Uterus (tissue), 4 donors: ENCODE measurements around the gene ARAP1. TPM values are rescaled to one million over a fixed set of nuclear protein-coding genes. Genes with fewer than 3 reads are reported as not detected.

ENCODE experiments used
- DNase-seq, 2 donors: peaks; one replicate each; pipeline ENCODE4 v3.0.0-alpha.2; 2019 to 2020
- H3K27ac ChIP-seq, 2 donors: fragments of 200-600 bp; sonication (generic); 1 replicate in 1 of 2; 2 replicates in 1 of 2; pipeline ENCODE4 v1.5.1; 2016 to 2018
- H3K27me3 ChIP-seq, 2 donors: fragments of 200-600 bp; sonication (generic); one replicate each; pipeline ENCODE4 v1.5.1; 2018 to 2019; ENCODE audit warnings: control low read depth in 1 of 2
- H3K36me3 ChIP-seq, 2 donors: fragments of 200-600 bp; sonication (generic); one replicate each; pipeline ENCODE4 v1.5.1; 2019; ENCODE audit warnings: control low read depth in 1 of 2
- H3K4me1 ChIP-seq, 2 donors: fragments of 200-600 bp; sonication (generic); one replicate each; pipeline ENCODE4 v1.5.1; 2018 to 2019; ENCODE audit warnings: control low read depth in 1 of 2
- H3K4me3 ChIP-seq, 2 donors: fragments of 200-600 bp; sonication (generic); 1 replicate in 1 of 2; 2 replicates in 1 of 2; pipeline ENCODE4 v1.5.1; 2018 to 2019; ENCODE audit warnings: mild to moderate bottlenecking in 1 of 2
- H3K9me3 ChIP-seq, 2 donors: fragments of 200-600 bp; sonication (generic); one replicate each; pipeline ENCODE4 v1.5.1; 2019; ENCODE audit warnings: control low read depth in 1 of 2
- POLR2A ChIP-seq, 2 donors: fragments of 450-650 bp; IDR thresholded peaks; one replicate each; pipeline ENCODE4 v1.6.1; 2016; ENCODE audit warnings: antibody characterized with exemption in 2 of 2, mild to moderate bottlenecking in 1 of 2, moderate library complexity in 1 of 2
- intact Hi-C: fragments of 100-400 bp; cut with DNase I; formaldehyde crosslinking; loops from one replicate; pipeline ENCODE4 v1.15.1; 2023; ENCODE audit warnings: low total_unique reads
- total RNA-seq, 4 donors: library from RNA; depleted of rRNA in 3 of 4; stranded (reverse); fragments of >200 nt in 3 of 4; gene quantifications; one replicate each; pipeline versions ENCODE4 v1.1.0 to v1.2.4, GENCODE V29; 2014 to 2023
- TF ChIP-seq, protein P1 (sequence below), 4 experiments: fragments of 200-600 bp in 2 of 4; fragments of 450-650 bp in 2 of 4; sonication (generic) in 2 of 4; IDR thresholded peaks; one replicate each; pipeline ENCODE4 v1.5.1; 2016 to 2019; ENCODE audit warnings: antibody characterized with exemption in 4 of 4, mild to moderate bottlenecking in 2 of 4, moderate library complexity in 1 of 4
- donor health status: DM: yes; HTN: yes; CAD: no.

ARAP1 gene
- total RNA-seq, 4 donors from 2014 or later = 21.3 to 222 (median 70.4) TPM

GRCh38 chr11:72735495-72736027 lies 16.6 kb downstream of the ARAP1 start:
- Histone ChIP-seq H3K9me3 (no peaks in the 10 kb centered on the region), H3K4me1 (no peaks in the 10 kb centered on the region), H3K27ac (peak overlapping the region; percentile 38 to 46), H3K27me3 (no peaks in the 10 kb centered on the region), H3K36me3 (no peaks in the 10 kb centered on the region), H3K4me3 (no peak overlapping the region)
- no peak for TF ChIP-seq POLR2A (IDR thresholded peaks at IDR 0.05)
- TF ChIP-seq, protein P1, sequence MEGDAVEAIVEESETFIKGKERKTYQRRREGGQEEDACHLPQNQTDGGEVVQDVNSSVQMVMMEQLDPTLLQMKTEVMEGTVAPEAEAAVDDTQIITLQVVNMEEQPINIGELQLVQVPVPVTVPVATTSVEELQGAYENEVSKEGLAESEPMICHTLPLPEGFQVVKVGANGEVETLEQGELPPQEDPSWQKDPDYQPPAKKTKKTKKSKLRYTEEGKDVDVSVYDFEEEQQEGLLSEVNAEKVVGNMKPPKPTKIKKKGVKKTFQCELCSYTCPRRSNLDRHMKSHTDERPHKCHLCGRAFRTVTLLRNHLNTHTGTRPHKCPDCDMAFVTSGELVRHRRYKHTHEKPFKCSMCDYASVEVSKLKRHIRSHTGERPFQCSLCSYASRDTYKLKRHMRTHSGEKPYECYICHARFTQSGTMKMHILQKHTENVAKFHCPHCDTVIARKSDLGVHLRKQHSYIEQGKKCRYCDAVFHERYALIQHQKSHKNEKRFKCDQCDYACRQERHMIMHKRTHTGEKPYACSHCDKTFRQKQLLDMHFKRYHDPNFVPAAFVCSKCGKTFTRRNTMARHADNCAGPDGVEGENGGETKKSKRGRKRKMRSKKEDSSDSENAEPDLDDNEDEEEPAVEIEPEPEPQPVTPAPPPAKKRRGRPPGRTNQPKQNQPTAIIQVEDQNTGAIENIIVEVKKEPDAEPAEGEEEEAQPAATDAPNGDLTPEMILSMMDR (IDR thresholded peaks at IDR 0.05) = no peak
- intact Hi-C loops = no loop called here
- peak in 1 of 2 donors; percentile 73 for DNase-seq

GRCh38 chr11:72732329-72732728 lies 19.9 kb downstream of the ARAP1 start:
- Histone ChIP-seq H3K4me3 (no peak overlapping the region), H3K36me3 (no peaks in the 10 kb centered on the region), H3K27me3 (no peaks in the 10 kb centered on the region), H3K27ac (no peak overlapping the region), H3K9me3 (no peaks in the 10 kb centered on the region), H3K4me1 (no peaks in the 10 kb centered on the region)
- DNase-seq = no peak
- TF ChIP-seq, protein P1 (IDR thresholded peaks at IDR 0.05) = no peak
- TF ChIP-seq POLR2A (IDR thresholded peaks at IDR 0.05) = no peak
- intact Hi-C loops = no loop called here

DNA sequence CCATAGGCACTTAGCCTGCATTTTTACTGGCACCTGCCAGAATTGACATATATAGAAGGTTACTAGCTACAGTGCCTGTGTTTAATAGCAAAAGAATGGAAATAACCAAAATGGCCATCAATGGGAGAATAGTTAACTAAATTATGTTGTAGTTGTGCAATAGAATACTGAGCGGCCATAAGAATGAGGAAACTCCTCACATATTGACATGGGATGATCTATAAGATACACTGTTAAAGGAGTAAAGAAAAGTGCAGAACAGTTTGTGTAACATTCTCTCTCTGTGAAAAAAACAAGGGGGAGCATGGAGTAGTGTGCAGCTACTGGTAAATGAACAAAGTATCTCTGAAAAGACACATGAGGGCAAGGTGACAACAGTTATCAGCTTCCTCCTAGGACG lies 21.5 kb downstream of the ARAP1 start:
- Histone ChIP-seq H3K4me1 (no peaks in the 10 kb centered on the region), H3K27me3 (no peaks in the 10 kb centered on the region), H3K27ac (no peak overlapping the region), H3K4me3 (no peak overlapping the region), H3K9me3 (no peaks in the 10 kb centered on the region), H3K36me3 (no peaks in the 10 kb centered on the region)
- intact Hi-C loops = no loop called here
- TF ChIP-seq, protein P1 (IDR thresholded peaks at IDR 0.05) = no peak
- TF ChIP-seq POLR2A (IDR thresholded peaks at IDR 0.05) = no peak
- no peak for DNase-seq

GRCh38 chr11:72730243-72730642 lies 22.0 kb downstream of the ARAP1 start:
- Histone ChIP-seq H3K27ac (no peak overlapping the region), H3K36me3 (no peaks in the 10 kb centered on the region), H3K9me3 (no peaks in the 10 kb centered on the region), H3K4me3 (no peak overlapping the region), H3K4me1 (no peaks in the 10 kb centered on the region), H3K27me3 (no peaks in the 10 kb centered on the region)
- intact Hi-C loops = no loop called here
- no peak for TF ChIP-seq POLR2A (IDR thresholded peaks at IDR 0.05)
- TF ChIP-seq, protein P1 (IDR thresholded peaks at IDR 0.05) = no peak
- DNase-seq = no peak

DNA sequence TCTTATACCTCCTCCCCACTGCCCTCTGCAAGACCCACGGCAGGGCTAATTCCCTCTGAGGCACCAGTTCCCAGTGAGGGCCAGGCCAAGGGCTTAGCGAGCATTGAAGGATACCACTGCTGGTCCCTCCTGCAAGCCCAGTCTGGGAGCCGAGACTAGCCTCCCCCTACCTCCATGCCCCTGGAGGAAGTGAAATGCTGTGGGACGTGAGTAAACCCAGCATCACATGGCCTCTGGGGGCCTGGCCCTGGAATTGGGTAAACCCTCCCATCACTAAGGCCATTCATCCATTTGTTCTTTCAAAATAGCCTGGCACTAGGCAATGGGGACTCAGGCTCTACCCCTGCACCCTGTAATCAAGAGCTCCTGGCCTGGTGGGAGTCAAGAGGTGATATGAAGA lies 24.7 kb downstream of the ARAP1 start:
- DNase-seq = no peak
- H3K9me3 ChIP-seq = no peaks in the 10 kb centered on the region
- H3K36me3 ChIP-seq = no peaks in the 10 kb centered on the region
- peaks cover 0 to 3% of the 10 kb centered on the region in 2 donors for H3K4me1 ChIP-seq
- H3K4me3 ChIP-seq = no peak overlapping the region
- TF ChIP-seq, protein P1 (IDR thresholded peaks at IDR 0.05) = no peak
- no peak for TF ChIP-seq POLR2A (IDR thresholded peaks at IDR 0.05)
- intact Hi-C loops = loop anchor here (10.0 kb wide), 1 partner anchor 447 kb away; no protein-coding TSS in a partner anchor
- H3K27ac ChIP-seq = no peak overlapping the region
- no peaks in the 10 kb centered on the region for H3K27me3 ChIP-seq
